SK-MEL-5 (cell line): ENCODE data around the gene TSNAXIP1. TPM values are rescaled to one million over a fixed set of nuclear protein-coding genes. Genes with fewer than 3 reads are reported as not detected.
"Not testable (repeated sequence)": the region's sequence is repeated elsewhere in the genome, so short reads cannot be mapped to it uniquely, and the experiment has no call there.

Source experiments
- DNase-seq: peaks from one replicate; pipeline ENCODE4 v3.0.0-alpha.2; 2016; ENCODE audit warnings: low read depth, low spot score
- in situ Hi-C: cut with HindIII; loops from 2 replicates; pipeline ENCODE4 v1.10.0; 2016; ENCODE audit warnings: low sequenced_read_pairs, high pct_unique_total_duplicates, low pct_unique_long_range_greater_than_20kb
- total RNA-seq: library from RNA; depleted of rRNA; stranded (reverse); fragments of >200 nt; shearing (Covaris generic); gene quantifications from 2 replicates; pipeline ENCODE4 v1.2.3, GENCODE V29; 2014

TSNAXIP1 gene
- total RNA-seq, 1 experiment from 2014 or later = 0.26 TPM

DNA sequence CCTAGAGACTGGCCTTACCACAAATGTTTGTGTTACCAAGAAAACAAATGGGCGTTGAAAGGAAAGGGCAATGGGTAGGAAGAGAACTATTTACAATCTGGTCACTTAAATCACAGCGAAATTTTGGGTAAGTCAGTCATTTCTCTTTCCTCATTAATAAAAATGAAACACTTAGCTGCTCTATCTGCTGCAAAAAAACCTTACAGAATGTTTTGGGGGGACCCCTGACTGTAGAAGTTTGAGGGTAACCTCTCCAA, 39.3 kb downstream of the TSNAXIP1 start:
- DNase-seq = no peak
- in situ Hi-C loops = no loop called here

DNA sequence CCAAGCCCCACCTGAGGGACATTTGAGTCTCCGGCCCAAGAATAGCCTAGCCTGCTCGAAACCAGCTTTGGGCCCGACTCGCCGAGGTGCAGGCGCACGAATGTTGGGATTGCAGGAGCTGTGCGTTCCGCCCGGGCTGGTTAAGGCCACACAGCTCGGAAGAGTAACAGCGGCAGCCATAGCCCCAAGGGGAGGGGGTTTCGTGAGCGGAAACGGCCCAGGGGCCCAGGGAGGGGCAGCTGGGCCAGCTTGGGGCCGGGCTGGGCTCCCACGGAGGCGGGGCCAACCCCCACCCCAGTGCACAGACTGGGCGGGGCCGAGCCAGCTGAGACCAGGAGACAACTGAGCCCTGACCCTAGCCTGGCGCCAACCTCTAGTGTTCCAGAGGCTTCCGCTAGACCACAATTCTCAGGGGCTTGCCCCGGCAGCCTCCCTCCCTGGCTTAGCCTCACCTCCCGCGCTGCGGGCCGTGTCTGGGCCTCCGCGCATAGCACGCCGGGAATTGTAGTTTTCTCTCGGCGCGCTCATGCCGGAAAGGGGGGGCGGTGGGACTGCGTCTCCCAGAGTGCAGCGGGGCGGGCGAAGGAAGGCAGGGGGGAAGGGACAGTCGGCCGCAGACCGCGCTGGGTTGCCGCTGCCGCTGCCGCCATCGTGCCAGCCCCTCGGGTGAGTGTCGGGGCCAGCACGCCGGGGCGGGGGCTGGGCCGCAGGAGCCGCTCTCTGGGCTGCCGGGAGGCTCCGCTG, 39.8 kb downstream of the TSNAXIP1 start, which contains the start of gene NUTF2:
TSS of gene NUTF2 (plus strand) at position 614 of the 744 bp plus-strand sequence. CDS start 18,198 bp downstream, outside the sequence.
- in situ Hi-C loops = no loop called here
- peak; percentile 93 for DNase-seq

DNA sequence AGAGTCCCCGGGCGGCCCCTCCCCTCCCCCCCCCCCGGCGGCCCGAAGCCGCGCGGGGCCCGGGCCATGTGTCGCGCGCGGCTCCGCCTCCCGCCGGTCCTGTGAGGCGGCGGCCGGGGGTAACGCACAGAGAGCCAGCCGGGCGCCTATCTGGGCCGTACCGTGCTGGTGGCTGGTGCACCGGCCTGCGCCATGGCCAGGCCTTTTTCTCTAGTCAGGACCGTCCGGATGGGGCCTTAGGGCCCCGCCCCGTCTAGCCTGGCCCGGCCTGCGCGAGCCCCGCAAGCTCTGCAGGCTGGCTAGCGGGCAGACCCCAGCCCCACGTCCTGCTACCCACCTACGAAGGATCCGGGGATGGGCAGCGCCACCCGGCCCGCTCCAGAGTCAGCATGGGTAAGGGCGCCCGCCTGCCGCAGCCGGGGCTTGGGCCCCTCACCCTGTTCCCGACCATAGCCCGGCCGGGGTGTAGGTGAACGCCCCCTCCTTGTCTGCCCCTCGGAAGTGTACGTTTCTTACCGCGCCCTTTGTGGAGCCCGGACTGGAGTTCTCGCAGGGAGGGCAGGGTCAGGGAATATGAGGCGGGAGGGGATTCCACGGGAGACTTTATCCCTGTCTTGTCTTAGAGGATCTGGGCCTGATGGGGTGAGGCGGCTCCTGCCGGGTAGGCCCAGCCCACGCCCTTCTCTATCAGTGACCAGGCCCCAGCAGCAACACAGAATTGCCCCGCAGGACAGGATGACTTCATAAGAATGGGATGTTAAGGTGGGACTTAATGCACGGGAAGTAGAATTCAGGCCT, 40.6 kb downstream of the TSNAXIP1 start, which contains the start of gene CENPT:
TSS of gene CENPT (minus strand) at position 630 of the 798 bp plus-strand sequence. CDS start 13,834 bp downstream, outside the sequence.
- in situ Hi-C loops = no loop called here
- no peak for DNase-seq

GRCh38 chr16:67848118-67848517, 41.4 kb downstream of the TSNAXIP1 start:
- in situ Hi-C loops = no loop called here

GRCh38 chr16:67853670-67854069, 47.0 kb downstream of the TSNAXIP1 start:
- DNase-seq = no peak
- in situ Hi-C loops = no loop called here

More at GRCh38 chr16:67848118-67848517, 41.4 kb downstream of the TSNAXIP1 start:
- DNase-seq = no peak

GRCh38 chr16:67855789-67856188, 49.1 kb downstream of the TSNAXIP1 start:
- in situ Hi-C loops = no loop called here
- DNase-seq = no peak

- DNase-seq = no peak
- in situ Hi-C loops = no loop called here
Observed at GRCh38 chr16:67856927-67857546, 50.3 kb downstream of the TSNAXIP1 start.

GRCh38 chr16:67857547-67858233, 51.0 kb downstream of the TSNAXIP1 start:
- in situ Hi-C loops = no loop called here
- no peak for DNase-seq

DNA sequence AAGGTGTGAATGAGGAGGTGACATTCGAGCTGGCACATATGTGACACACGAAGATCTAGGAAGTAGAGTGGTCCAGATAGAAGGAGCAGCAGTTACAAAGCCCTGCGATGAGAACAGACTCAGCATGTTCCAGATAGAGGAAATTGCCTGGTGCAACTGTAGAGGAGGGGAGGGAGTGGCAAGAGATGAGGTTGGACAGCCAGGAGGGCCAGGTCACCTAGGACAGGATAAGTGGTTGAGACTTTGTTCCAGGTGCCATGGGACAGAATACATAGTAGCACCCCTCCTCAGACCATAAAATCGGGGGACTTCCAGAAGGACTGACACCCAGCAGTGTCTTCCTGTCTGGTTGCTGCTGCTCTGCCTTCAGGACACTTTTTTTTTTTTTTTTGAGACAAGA, 51.8 kb downstream of the TSNAXIP1 start:
- no peak for DNase-seq
- in situ Hi-C loops = no loop called here

GRCh38 chr16:67860589-67861398, 54.1 kb downstream of the TSNAXIP1 start:
- peak; percentile 37 for DNase-seq
- in situ Hi-C loops = no loop called here

DNA sequence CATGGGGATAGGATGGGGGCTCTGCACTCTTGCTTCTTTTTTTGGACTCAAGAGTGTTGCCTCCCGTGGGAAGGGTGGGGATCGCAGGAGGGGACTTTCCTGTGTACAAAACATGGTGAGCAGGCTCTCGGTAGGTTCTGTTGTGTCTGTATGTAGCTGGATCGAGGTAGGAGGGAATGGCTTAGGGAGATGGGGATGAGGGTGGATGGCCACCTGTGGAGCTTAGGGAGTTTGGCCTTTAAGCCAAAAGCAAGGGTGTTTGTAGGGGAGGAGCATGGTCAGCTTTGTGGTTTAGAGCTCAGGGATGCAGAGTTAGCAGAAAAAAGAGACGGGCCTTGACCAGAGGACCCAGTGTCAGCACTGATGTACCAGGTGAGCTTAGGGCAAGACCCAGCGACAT, 55.2 kb downstream of the TSNAXIP1 start:
- no peak for DNase-seq
- in situ Hi-C loops = no loop called here

DNA sequence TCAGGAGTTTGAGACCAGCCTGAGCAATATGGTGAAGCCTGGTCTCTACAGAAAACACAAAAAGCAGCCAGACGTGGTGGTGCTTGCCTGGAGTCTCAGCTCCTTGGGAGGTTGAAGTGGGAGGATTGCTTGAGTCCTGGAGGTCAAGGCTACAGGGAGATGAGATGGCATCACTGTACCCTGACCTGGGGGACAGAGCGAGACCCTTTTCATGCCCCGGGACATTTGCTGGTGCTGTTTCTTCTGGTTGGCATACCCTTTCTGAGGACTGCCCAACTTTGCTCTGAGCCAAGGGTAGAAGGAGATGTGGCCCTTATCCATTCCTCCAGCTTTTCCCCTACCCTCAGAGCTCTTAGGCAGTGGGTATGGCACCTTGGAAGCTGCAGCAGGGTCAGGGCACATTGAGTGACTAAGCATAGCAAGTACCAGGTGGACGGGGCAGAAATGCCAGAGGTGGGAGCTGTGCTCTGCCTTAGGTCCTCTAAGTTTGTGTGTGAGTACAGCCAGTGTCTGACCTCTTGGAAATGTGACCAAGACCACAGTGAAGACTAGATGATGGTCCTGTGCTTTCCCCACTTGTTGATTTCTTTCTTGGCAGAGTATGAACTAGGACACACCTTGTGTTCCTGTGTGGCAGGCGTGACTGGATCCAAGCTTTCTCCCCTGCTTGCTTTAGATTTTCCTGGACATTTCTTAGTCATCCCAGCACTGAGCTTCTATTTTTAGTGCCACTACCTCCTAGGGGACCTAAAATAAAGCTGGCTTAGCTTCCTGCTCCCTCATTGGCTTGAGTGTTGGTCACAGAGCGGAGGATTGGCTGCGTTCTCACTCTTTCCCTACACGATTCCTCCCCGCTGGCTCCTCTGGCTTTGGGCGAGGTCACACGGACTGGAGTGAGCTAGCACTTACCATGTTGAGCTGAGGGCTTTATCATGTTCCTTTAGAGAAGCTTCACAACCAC, 56.2 kb downstream of the TSNAXIP1 start:
- no peak for DNase-seq
- in situ Hi-C loops = no loop called here

DNA sequence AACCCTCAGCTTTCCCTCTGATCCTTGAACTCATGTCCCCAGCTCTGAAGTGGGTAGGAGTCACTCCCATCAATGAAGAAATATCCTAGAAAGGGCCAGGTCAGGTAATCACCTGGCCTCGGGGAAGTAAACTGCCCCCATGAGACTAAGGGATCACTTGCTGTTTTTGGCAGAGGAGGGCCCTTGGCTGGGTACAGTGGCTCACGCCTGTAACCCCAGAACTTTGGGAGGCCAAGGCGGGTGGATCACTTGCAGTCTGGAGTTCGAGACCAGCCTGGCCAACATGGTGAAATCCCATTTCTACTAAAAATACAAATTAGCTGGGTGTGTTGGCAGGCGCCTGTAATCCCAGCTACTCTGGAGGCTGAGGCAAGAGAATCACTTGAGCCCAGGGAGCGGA, 57.4 kb downstream of the TSNAXIP1 start:
- in situ Hi-C loops, DNase-seq: not testable (repeated sequence)

- in situ Hi-C loops = no loop called here
- DNase-seq = no peak
Observed at GRCh38 chr16:67864594-67864993, 57.9 kb downstream of the TSNAXIP1 start.

GRCh38 chr16:67865318-67865717, 58.6 kb downstream of the TSNAXIP1 start:
- DNase-seq = peak; percentile 80
- in situ Hi-C loops = no loop called here

GRCh38 chr16:67868290-67868689, 61.6 kb downstream of the TSNAXIP1 start:
- in situ Hi-C loops = no loop called here
- no peak for DNase-seq
